Keratinocyte (primary cell): ENCODE measurements around the gene CLSTN1. TPM values are rescaled to one million over a fixed set of nuclear protein-coding genes. Genes with fewer than 3 reads are reported as not detected.

Experiments used
- DNase-seq: peaks from one replicate; pipeline ENCODE4 v3.0.0-alpha.2; 2011; ENCODE audit warnings: low read depth, missing footprints, low spot score
- FAIRE-seq: peaks from 2 replicates; lab custom pipeline; 2011; peaks lifted over from hg19 to GRCh38; lab: Jason Lieb, UNC
- H2AFZ ChIP-seq: 2 replicates; pipeline ENCODE4 v1.6.0; 2012; ENCODE audit warnings: low read length, control low read depth, inconsistent platforms; ENCODE audit not compliant: control insufficient read depth
- H3K27ac ChIP-seq: 2 replicates; pipeline ENCODE4 v1.5.1; 2011; ENCODE audit warnings: low read length; ENCODE audit not compliant: control insufficient read depth, insufficient read depth
- H3K27me3 ChIP-seq: 3 replicates; pipeline ENCODE4 v1.6.0; 2011; ENCODE audit warnings: low read length; ENCODE audit not compliant: control insufficient read depth, insufficient read depth; ENCODE audit errors: extremely low read depth
- H3K36me3 ChIP-seq, 2 experiments: 2 replicates in 1 of 2; 3 replicates in 1 of 2; pipeline ENCODE4 v1.5.1; 2011; ENCODE audit warnings: low read length in 2 of 2, mild to moderate bottlenecking in 1 of 2; ENCODE audit not compliant: control insufficient read depth in 2 of 2, insufficient read depth in 2 of 2; ENCODE audit errors: extremely low read depth in 1 of 2
- H3K4me1 ChIP-seq: 3 replicates; pipeline ENCODE4 v1.5.1; 2011; ENCODE audit warnings: low read length; ENCODE audit not compliant: control insufficient read depth, insufficient read depth; ENCODE audit errors: extremely low read depth
- H3K4me2 ChIP-seq: 3 replicates; pipeline ENCODE4 v1.6.0; 2011; ENCODE audit warnings: low read depth, low read length; ENCODE audit not compliant: control insufficient read depth, insufficient read depth; ENCODE audit errors: extremely low read depth
- H3K4me3 ChIP-seq, 3 experiments: fragments of 200-600 bp in 1 of 3; sonication (generic) in 1 of 3; 2 replicates in 2 of 3; 3 replicates in 1 of 3; pipeline ENCODE4 v1.5.1; 2011 to 2016; ENCODE audit warnings: low read length in 3 of 3, mild to moderate bottlenecking in 3 of 3, control low read depth in 2 of 3, inconsistent platforms in 1 of 3, low read depth in 1 of 3, mixed read lengths in 1 of 3, mixed run types in 1 of 3, moderate library complexity in 1 of 3; ENCODE audit not compliant: control insufficient read depth in 2 of 3, insufficient read depth in 2 of 3; ENCODE audit errors: extremely low read depth in 1 of 3
- H3K79me2 ChIP-seq: 2 replicates; pipeline ENCODE4 v1.6.0; 2012; ENCODE audit warnings: low read length; ENCODE audit not compliant: control insufficient read depth, insufficient read depth
- H3K9ac ChIP-seq: 3 replicates; pipeline ENCODE4 v1.6.0; 2011; ENCODE audit warnings: low read length; ENCODE audit not compliant: control insufficient read depth, insufficient read depth; ENCODE audit errors: extremely low read depth
- H3K9me1 ChIP-seq: 3 replicates; pipeline ENCODE4 v1.6.0; 2011; ENCODE audit warnings: low read length; ENCODE audit not compliant: control insufficient read depth, insufficient read depth; ENCODE audit errors: extremely low read depth
- H3K9me3 ChIP-seq: 2 replicates; pipeline ENCODE4 v1.5.1; 2012; ENCODE audit warnings: low read depth, low read length; ENCODE audit not compliant: control insufficient read depth
- H4K20me1 ChIP-seq: 3 replicates; pipeline ENCODE4 v1.6.0; 2011; ENCODE audit warnings: low read length; ENCODE audit not compliant: control insufficient read depth, insufficient read depth; ENCODE audit errors: extremely low read depth
- EZH2 ChIP-seq: IDR thresholded peaks from one replicate; pipeline ENCODE4 v1.6.1; 2012; ENCODE audit warnings: inconsistent platforms, mild to moderate bottlenecking, low read length, moderate library complexity
- dilution Hi-C: fragments of 300-500 bp; cut with MboI; formaldehyde crosslinking; loops from one replicate; pipeline ENCODE4 v1.7.0; 2020; ENCODE audit warnings: low sequenced_read_pairs; ENCODE audit not compliant: extremely low pct_ligation_motif_present
- polyA plus RNA-seq, 5 experiments: library from polyadenylated mRNA; depleted of rRNA in 3 of 5; stranded (reverse) in 3 of 5; stranded (forward) in 1 of 5; unstranded in 1 of 5; fragments of >200 nt; gene quantifications; 1 replicate in 1 of 5; 2 replicates in 3 of 5; 3 replicates in 1 of 5; pipeline versions ENCODE4 v1.2.1 to v1.2.3, GENCODE V29; 2011 to 2012; ENCODE audit warnings: missing spikeins in 2 of 5, low read depth in 1 of 5, low replicate concordance in 1 of 5
- TF ChIP-seq, protein P1 (sequence below), 3 experiments: IDR thresholded peaks in 1 of 3; conservative IDR thresholded peaks in 1 of 3; optimal IDR thresholded peaks in 1 of 3; 2 replicates in 2 of 3; 3 replicates in 1 of 3; pipeline versions ENCODE3 to v1.5.1; 2011; ENCODE audit warnings: low read length in 3 of 3, mild to moderate bottlenecking in 3 of 3, moderate library complexity in 2 of 3, control low read depth in 1 of 3, inconsistent platforms in 1 of 3; ENCODE audit not compliant: insufficient read depth in 2 of 3; ENCODE audit errors: extremely low read depth in 1 of 3

CLSTN1 gene
- polyA plus RNA-seq, 1 donor (not counting 4 experiments of a cell fraction or from before 2014, with no cell fraction given) = 90.3 TPM

DNA sequence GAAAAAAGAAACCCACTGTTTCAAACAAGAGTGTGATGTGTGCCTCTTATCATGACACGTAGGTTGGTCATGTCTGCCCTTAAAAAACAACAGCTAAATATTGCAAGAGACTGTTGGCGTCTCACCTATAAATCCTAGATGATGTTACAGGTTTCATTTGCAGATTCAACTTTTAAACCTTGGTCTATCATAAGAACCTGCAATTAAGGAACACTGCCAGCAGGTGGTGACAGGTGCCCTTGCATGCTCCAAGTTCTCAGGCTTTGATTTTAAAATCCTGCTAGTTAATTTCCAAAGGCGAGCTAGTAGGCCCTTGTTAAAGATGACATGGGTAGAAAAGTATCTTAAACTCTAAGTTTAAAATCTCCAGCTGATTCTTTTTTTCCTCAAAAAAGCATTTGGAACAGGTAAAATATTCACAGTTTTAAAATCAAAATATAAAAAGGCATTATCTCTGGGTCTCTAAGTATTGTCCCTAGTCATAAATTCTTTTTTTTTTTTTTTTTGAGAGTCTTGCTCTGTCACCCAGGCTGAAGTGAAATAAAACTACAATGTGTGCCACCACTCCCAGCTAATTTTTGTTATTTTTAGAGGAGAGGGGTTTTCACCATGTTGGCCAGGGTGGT, 39.1 kb downstream of the CLSTN1 start:
- Histone ChIP-seq H3K27me3 (no peaks in the 10 kb centered on the region), H3K4me2 (no peak overlapping the region), H3K9ac (no peak overlapping the region), H3K4me3 (no peak overlapping the region), H3K9me3 (no peaks in the 10 kb centered on the region), H3K4me1 (peaks cover 30% of the 10 kb centered on the region), H3K27ac (peak overlapping the region; percentile 30), H4K20me1 (peaks cover 23% of the 10 kb centered on the region), H2AFZ (no peak overlapping the region), H3K9me1 (peaks cover 2% of the 10 kb centered on the region), H3K79me2 (peaks cover 99% of the 10 kb centered on the region), H3K36me3 (peaks cover 7 to 8% of the 10 kb centered on the region in 2 experiments)
- FAIRE-seq = peak; percentile 81
- dilution Hi-C loops = loop anchor here (25.0 kb wide), 1 partner anchor 103 kb away; no protein-coding TSS in a partner anchor
- no peak for TF ChIP-seq EZH2
- TF ChIP-seq, protein P1, sequence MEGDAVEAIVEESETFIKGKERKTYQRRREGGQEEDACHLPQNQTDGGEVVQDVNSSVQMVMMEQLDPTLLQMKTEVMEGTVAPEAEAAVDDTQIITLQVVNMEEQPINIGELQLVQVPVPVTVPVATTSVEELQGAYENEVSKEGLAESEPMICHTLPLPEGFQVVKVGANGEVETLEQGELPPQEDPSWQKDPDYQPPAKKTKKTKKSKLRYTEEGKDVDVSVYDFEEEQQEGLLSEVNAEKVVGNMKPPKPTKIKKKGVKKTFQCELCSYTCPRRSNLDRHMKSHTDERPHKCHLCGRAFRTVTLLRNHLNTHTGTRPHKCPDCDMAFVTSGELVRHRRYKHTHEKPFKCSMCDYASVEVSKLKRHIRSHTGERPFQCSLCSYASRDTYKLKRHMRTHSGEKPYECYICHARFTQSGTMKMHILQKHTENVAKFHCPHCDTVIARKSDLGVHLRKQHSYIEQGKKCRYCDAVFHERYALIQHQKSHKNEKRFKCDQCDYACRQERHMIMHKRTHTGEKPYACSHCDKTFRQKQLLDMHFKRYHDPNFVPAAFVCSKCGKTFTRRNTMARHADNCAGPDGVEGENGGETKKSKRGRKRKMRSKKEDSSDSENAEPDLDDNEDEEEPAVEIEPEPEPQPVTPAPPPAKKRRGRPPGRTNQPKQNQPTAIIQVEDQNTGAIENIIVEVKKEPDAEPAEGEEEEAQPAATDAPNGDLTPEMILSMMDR (optimal IDR thresholded peaks at IDR 0.05 in 1 of 3, IDR thresholded peaks at IDR 0.05 in 1 of 3, conservative IDR thresholded peaks at IDR 0.05 in 1 of 3; ENCODE audit: extremely low read depth in 1 of 3, insufficient read depth in 2 of 3, low read length in 3 of 3) = peak; percentile 66 to 83 (median 68)
- DNase-seq = peak; percentile 63

DNA sequence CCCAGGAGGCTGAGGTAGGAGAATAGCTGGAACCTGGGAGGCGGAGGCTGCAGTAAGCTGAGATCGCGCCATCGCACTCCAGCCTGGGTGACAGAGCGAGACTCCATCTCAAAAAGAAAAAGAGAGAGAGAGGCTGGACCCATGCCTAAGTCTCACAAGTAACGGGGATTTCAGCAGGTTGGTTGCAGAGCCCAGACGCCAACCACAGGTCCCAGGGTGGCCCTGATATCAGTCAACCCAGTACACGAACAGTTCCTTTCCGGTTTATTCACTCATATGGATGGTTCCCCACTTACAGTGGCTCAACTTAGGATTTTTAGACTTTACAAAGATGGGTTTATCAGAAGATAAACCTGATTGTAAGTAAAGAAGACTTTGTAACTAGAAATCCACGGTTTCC, 40.9 kb downstream of the CLSTN1 start:
- no peak overlapping the region for H3K4me2 ChIP-seq
- dilution Hi-C loops = loop anchor here (25.0 kb wide), 1 partner anchor 104 kb away; no protein-coding TSS in a partner anchor
- DNase-seq = no peak

More for the DNA sequence above, 40.9 kb downstream of the CLSTN1 start:
- Histone ChIP-seq H3K9ac (no peak overlapping the region), H3K9me1 (peaks cover 2% of the 10 kb centered on the region), H3K4me3 (no peak overlapping the region), H4K20me1 (peaks cover 17% of the 10 kb centered on the region), H3K27me3 (no peaks in the 10 kb centered on the region), H3K79me2 (peaks cover 99% of the 10 kb centered on the region), H2AFZ (no peak overlapping the region), H3K36me3 (peaks cover 5% of the 10 kb centered on the region in 2 experiments), H3K27ac (no peak overlapping the region), H3K9me3 (no peaks in the 10 kb centered on the region), H3K4me1 (peaks cover 30% of the 10 kb centered on the region)
- no peak for FAIRE-seq
- TF ChIP-seq, protein P1 (optimal IDR thresholded peaks at IDR 0.05 in 1 of 3, IDR thresholded peaks at IDR 0.05 in 1 of 3, conservative IDR thresholded peaks at IDR 0.05 in 1 of 3; ENCODE audit: extremely low read depth in 1 of 3, insufficient read depth in 2 of 3, low read length in 3 of 3) = no peak
- TF ChIP-seq EZH2 = no peak
